ENCODE measurements around the gene STAC.

DNA sequence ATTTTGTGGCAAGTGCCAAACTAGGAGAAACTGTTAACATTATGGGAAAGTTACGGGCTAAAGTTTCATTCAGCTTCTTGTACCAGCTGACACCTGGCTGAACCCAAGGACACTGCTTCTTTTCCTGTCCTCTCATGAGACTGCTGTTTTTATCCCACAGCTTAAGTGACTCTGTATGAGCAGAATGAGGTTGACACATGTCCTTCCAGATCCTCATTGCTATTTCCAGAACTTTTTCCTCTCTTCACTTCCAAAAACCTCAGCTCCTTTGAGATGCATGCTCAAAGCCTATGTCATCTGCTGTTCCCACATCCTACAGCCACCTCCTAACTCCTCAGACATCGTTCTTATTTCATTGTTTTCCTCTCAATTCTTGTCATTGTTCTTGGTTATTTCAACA, 200.4 kb downstream of the STAC start:
- TF ChIP-seq CTCF (IDR thresholded peaks at IDR 0.05; ENCODE audit: low read length) (no peak), EZH2 (optimal IDR thresholded peaks at IDR 0.05; ENCODE audit: low read depth, low read length) (no peak)
